Putamen (tissue), 1 donor: ENCODE data around the gene OTOG.

Experiments
- DNase-seq: peaks from one replicate; pipeline ENCODE4 v3.0.0-alpha.2; 2016; ENCODE audit warnings: low spot score

OTOG gene

DNA sequence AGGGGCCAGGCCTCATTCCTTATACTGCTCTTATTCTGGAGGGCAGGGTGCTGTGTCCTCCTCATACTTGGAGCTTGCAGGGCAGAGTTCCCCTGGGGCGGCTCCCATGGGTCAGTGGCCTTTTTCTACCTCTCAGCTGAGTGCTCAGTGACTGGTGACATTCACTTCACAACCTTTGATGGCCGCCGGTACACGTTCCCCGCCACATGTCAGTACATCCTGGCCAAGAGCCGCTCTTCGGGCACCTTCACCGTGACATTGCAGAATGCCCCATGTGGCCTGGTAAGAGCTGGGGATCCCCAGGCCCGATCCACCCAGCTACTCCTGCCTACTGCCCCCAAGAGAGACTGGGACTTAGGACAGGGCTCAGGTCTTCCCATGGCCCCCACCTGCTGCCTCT lies 14.5 kb downstream of the OTOG start:
- DNase-seq, result no peak

DNA sequence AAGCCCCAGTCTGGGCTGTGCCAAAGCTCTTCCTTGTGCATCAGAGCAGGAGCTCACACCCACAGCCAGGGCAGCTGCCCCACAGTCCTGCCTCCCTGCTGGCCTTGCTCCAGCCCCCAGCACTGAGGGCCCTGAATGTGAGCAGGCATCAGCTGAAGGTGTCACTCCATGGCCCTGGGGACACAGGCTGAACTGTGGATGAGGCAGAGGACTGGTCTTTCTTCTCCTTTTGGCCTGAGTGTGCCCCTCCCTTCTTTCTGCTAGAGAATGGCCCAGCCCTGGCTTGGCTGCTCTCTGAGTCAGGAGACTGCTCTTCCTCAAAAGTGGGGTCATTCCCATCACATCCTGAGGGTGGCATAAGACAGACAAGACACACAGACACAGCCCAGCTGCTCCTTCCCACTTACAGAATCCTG lies 16.2 kb downstream of the OTOG start:
- no peak for DNase-seq

DNA sequence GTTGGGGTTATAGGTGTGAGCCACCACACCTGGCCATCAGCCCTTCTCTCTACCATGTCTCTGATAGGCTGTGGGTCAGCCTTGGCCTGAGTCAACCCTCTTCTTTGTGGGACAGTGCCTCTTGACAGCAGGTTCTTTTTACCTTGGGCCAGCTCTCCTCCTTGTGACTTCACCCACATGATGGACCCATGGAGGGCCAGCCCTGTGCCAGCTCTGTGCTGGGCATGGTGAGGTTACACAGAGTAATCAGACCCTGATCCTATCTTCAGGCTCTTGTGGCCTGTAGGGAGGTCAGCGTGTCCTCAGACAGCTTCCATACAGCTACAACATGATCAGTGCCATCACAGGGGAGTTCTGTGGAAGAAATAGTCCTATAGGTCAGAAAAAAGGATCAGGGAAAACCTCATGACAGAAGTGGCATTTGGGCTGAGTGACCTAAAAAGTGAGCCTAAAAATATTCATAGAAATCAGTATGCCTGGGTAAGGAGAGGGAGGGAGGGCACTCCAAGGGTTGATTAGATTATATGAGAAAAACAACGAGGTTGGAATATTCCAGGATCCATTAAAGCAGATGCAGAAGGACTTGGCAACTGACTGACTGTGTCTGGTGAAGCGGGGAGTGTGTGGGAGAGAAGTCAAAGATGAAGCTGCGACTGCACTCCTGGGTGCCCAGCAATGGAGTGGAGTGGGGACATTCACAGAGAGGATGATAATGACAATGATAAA lies 17.1 kb downstream of the OTOG start:
- no peak for DNase-seq

DNA sequence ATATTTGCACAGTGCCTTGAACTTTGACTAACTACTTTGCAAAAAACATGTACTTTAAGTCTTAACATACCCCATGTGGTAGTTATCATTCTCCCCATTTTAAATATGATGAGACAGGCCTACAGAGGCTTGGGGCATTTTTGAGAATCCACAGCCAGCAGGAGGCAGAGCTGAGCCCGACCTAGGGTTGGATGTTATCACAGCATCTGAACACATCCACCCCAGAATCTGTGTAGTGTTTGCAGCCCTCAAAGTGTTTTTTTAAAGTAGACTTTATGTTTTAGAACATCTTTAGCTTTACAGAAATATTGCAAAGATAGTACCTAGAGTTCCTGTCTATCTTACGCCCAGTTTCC lies 17.6 kb downstream of the OTOG start:
- DNase-seq, result no peak

- no peak for DNase-seq
Measured at GRCh38 chr11:17568944-17569343, 21.9 kb downstream of the OTOG start.

GRCh38 chr11:17570034-17570433 lies 23.0 kb downstream of the OTOG start:
- DNase-seq, result no peak

- DNase-seq, result no peak
Measured at GRCh38 chr11:17571431-17572358, 24.6 kb downstream of the OTOG start.

- DNase-seq, result no peak
Measured at GRCh38 chr11:17572359-17572690, 25.3 kb downstream of the OTOG start.

GRCh38 chr11:17572791-17573460 lies 25.9 kb downstream of the OTOG start:
- DNase-seq, result no peak

DNA sequence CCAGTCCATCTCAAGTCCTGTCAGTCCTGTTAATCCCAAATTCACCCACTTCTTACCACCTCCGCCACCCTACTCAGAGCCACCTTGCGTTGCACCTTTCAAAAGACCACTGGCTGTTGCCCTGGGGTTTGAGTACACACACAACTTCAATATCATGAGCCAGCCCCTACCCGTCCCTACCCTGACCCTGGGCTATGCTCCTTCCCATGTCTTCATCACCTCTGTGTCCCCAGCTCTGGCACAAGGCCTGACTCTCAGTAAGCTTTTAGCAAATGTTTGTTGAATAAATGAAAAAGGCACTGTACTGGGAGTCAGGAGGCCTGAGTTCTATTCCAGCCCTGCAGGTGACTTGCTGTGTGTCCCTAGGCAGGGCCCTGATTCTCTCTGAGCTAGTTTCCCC lies 26.5 kb downstream of the OTOG start:
- DNase-seq, result no peak

GRCh38 chr11:17574141-17575091 lies 27.4 kb downstream of the OTOG start:
- DNase-seq, result no peak

GRCh38 chr11:17575431-17576425 lies 28.7 kb downstream of the OTOG start:
- DNase-seq, result no peak

DNA sequence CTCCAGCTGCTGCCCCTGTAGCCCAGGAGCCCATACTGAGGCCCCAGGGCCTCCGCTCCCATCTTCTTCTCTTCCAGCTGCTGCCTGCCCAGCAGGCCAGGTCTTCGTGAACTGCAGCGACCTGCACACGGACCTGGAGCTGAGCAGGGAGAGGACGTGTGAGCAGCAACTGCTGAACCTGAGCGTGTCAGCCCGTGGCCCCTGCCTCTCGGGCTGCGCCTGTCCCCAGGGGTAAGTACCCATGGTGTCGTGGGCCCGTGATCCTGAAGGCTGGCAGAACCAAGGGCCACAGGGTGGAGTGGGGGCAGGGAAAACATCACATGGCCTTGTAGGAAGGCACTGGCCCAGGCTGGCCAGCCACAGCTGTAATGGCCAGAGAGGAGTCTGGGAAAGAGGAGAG lies 31.2 kb downstream of the OTOG start:
- DNase-seq, result no peak

DNA sequence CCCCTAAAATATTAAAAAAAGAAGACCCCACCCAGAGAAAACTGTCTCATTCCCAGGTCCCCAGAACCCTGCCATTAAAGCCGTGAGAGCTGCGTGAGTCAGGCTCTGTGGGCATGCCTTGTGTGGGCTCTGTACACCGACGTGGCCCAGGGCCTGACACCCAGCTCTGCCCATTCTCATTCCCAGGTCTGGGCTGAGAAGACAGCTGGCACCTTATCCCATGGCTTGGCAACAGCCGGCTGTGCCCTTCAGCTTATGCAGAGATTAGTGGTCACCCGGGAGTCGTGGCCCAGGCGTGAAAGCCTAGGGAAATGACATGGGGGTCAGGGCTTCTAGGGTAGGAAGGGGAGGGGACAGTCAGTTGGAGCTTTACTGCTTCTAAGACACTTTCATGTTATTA lies 31.9 kb downstream of the OTOG start:
- no peak for DNase-seq

- no peak for DNase-seq
Measured at GRCh38 chr11:17579451-17579850, 32.4 kb downstream of the OTOG start.

- DNase-seq, result no peak
Measured at GRCh38 chr11:17580271-17580670, 33.2 kb downstream of the OTOG start.

- DNase-seq, result no peak
Measured at GRCh38 chr11:17581036-17581731, 34.1 kb downstream of the OTOG start.

DNA sequence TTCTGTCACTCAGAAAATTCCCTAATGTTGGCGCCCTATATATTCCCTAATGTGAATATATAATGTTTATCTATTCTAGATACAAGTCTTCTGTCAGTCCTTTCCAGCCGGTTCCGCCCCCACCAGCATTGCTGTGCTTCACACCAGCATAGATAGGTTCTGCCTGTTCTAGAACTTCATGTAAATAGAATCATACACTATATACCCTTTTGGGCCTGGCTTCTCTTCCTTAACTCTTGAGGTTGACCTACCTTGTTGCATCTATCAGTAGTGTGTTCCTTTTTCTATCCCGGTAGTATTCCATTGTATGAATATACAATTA lies 34.6 kb downstream of the OTOG start:
- no peak for DNase-seq

GRCh38 chr11:17585911-17586695 lies 39.0 kb downstream of the OTOG start:
- no peak for DNase-seq
